A549 (cell line): ENCODE results near the gene HMX1.

ENCODE experiments used
- CEBPB ChIP-seq, 2 experiments: fragments of >200 bp in 1 of 2; sonication (Bioruptor Twin) in 1 of 2; formaldehyde crosslinking in 1 of 2; IDR thresholded peaks; 2 replicates each; pipeline ENCODE4 v1.6.1; 2012 to 2016
- EHMT2 ChIP-seq: fragments of 200-600 bp; sonication (generic); IDR thresholded peaks from 2 replicates; pipeline ENCODE4 v1.6.1; 2016; ENCODE audit warnings: antibody characterized with exemption, low read depth, mild to moderate bottlenecking, moderate library complexity
- ESRRA ChIP-seq: fragments of 150-350 bp; IDR thresholded peaks from 2 replicates; pipeline ENCODE4 v1.6.1; 2014; ENCODE audit warnings: mild to moderate bottlenecking, low read length, borderline replicate concordance
- FOSB ChIP-seq: fragments of 250-450 bp; sonication (Bioruptor Pico); IDR thresholded peaks from 2 replicates; pipeline ENCODE4 v1.5.0; 2020; ENCODE audit warnings: mild to moderate bottlenecking, moderate library complexity
- NFE2L2 ChIP-seq: fragments of 150-350 bp; conservative IDR thresholded peaks from 2 replicates; pipeline ENCODE4 v1.6.1; 2014; ENCODE audit warnings: low read length
- POLR2A ChIP-seq: IDR thresholded peaks from 2 replicates; pipeline ENCODE4 v1.6.1; 2012; ENCODE audit warnings: mild to moderate bottlenecking, low read length
- SMC3 ChIP-seq: fragments of >200 bp; sonication (Bioruptor Twin); formaldehyde crosslinking; IDR thresholded peaks from 3 replicates; pipeline ENCODE4 v1.6.1; 2018; ENCODE audit warnings: inconsistent platforms
- TF ChIP-seq, protein P1 (sequence below): fragments of >200 bp; sonication (Bioruptor Twin); formaldehyde crosslinking; IDR thresholded peaks from 3 replicates; pipeline ENCODE4 v1.5.1; 2016
- TF ChIP-seq, protein P2 (sequence below): IDR thresholded peaks from 2 replicates; pipeline ENCODE4 v1.6.1; 2012

DNA sequence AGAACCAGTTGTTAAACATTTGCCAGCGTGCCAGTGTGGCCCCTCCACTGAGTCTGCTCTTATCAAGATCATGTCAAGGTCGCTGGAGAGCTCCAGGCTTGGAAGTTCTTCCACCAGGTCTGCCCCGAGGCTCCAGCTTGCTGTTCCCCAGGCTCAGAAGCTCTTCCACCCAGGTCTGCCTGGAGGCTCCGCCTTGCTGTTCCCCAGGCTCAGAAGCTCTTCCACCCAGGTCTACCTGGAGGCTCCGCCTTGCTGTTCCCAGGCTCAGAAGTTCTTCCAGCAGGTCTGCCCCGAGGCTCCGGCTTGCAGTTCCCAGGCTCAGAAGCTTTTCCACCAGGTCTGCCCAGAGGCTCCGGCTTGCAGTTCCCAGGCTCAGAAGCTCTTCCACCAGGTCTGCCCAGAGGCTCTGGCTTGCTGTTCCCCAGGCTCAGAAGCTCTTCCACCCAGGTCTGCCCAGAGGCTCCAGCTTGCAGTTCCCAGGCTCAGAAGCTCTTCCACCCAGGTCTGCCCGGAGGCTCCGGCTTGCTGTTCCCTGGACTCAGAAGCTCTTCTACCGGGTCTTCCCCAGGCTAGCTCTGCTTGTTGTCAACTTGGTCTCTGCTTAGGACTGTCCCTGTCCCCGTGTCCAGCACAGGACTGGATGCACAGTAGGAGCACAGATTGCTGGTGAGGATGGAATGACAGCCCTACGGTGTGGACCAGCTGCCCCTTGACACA lies 54.4 kb downstream of the HMX1 start:
- TF ChIP-seq, protein P1, sequence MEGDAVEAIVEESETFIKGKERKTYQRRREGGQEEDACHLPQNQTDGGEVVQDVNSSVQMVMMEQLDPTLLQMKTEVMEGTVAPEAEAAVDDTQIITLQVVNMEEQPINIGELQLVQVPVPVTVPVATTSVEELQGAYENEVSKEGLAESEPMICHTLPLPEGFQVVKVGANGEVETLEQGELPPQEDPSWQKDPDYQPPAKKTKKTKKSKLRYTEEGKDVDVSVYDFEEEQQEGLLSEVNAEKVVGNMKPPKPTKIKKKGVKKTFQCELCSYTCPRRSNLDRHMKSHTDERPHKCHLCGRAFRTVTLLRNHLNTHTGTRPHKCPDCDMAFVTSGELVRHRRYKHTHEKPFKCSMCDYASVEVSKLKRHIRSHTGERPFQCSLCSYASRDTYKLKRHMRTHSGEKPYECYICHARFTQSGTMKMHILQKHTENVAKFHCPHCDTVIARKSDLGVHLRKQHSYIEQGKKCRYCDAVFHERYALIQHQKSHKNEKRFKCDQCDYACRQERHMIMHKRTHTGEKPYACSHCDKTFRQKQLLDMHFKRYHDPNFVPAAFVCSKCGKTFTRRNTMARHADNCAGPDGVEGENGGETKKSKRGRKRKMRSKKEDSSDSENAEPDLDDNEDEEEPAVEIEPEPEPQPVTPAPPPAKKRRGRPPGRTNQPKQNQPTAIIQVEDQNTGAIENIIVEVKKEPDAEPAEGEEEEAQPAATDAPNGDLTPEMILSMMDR = no peak
- TF ChIP-seq FOSB (CRISPR knock-in tag) (no peak), EHMT2 (no peak), CEBPB (IDR thresholded peaks at IDR 0.05) (no peak), NFE2L2 (no peak), POLR2A (no peak), ESRRA (no peak), SMC3 (no peak)
- TF ChIP-seq, protein P2, sequence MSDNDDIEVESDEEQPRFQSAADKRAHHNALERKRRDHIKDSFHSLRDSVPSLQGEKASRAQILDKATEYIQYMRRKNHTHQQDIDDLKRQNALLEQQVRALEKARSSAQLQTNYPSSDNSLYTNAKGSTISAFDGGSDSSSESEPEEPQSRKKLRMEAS = no peak
